NB4 (cell line): Measurements from ENCODE around the gene NUP50.

ENCODE experiments used
- POLR2A ChIP-seq: IDR thresholded peaks from 2 replicates; pipeline ENCODE4 v1.6.1; 2011; ENCODE audit warnings: mild to moderate bottlenecking; ENCODE audit not compliant: insufficient read length; ENCODE audit errors: extremely low read depth
- TF ChIP-seq, protein P1 (sequence below): IDR thresholded peaks from one replicate; pipeline ENCODE4 v1.5.1; 2012; ENCODE audit warnings: low read depth, low read length

- no peak for TF ChIP-seq POLR2A
- TF ChIP-seq, protein P1, sequence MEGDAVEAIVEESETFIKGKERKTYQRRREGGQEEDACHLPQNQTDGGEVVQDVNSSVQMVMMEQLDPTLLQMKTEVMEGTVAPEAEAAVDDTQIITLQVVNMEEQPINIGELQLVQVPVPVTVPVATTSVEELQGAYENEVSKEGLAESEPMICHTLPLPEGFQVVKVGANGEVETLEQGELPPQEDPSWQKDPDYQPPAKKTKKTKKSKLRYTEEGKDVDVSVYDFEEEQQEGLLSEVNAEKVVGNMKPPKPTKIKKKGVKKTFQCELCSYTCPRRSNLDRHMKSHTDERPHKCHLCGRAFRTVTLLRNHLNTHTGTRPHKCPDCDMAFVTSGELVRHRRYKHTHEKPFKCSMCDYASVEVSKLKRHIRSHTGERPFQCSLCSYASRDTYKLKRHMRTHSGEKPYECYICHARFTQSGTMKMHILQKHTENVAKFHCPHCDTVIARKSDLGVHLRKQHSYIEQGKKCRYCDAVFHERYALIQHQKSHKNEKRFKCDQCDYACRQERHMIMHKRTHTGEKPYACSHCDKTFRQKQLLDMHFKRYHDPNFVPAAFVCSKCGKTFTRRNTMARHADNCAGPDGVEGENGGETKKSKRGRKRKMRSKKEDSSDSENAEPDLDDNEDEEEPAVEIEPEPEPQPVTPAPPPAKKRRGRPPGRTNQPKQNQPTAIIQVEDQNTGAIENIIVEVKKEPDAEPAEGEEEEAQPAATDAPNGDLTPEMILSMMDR: no peak
These were observed 38.1 kb downstream of the NUP50 start for GRCh38 chr22:45201678-45202332.
